ENCODE data around the gene RPS6KA5.
"Not testable (repeated sequence)": the region's sequence is repeated elsewhere in the genome, so short reads cannot be mapped to it uniquely, and the experiment has no call there.

The RPS6KA5 gene

DNA sequence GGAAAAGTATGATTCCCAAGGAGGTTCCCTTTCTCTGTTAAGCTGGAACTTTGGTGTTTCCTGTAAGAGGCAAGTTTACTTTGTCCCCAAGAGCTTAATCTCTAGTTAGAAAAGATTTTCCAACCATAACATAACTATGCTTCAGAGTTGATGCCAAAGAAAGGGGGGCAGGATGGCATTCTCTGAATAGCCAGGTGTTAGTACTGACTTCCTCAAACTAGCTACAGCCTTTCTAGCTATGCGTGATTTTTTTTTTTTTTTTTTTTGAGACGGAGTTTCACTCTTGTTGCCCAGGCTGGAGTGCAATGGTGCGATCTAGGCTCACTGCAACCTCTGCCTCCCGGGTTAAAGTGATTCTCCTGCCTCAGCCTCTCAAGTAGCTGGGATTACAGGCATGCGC lies 204.3 kb downstream of the RPS6KA5 start:
- DNase-seq = not testable (repeated sequence)

DNA sequence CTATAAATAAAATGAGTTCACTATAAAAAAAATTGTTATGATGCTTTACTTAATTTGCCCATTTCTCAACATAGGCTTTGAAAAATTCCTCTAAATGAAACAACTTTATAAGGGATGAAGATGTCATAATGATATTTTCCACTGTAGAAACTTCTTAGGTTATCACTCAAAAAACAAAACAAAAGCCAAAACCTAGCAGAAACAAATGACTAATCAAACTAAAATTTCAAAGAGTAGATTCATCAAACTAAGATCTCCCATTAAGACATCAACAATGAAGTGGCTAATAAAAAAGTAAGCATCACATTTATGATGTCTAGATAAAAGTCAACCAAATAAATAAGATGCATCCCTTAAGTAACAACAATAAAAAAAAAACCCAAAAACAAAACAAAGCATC lies 207.3 kb downstream of the RPS6KA5 start:
- DNase-seq = no peak

DNA sequence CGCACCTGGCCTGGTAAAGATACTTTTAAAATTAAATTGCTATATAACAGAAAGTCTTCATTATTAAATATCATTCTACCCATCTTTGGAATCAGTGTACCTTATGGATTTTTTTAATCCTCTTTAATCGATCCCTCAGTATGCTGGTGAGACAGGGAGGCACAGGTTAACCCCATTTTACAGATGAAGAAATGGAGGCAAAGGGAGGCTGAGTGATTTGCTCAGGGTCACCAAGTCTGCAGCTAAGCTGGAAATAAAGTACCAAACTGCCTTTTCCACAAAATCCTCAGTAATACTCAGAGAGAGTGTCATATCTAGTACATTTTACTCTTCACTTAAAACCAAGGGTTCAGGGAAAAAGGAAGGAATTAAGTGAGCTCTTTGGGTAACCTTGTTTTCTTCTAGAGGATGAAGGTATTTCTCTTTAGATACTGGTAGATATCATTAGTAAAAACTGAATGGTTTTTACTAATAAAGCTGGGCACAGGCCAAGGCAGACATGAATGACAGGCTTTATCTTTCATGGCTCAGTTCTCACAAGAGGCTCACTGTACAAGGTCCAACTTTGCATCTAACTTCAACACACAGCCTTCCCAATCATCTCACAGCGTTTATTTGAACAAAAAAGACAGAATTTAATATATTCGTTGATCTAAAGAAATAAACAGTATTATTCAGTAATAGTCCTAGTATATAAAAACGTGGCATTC lies 209.0 kb downstream of the RPS6KA5 start:
- no peak for DNase-seq

DNA sequence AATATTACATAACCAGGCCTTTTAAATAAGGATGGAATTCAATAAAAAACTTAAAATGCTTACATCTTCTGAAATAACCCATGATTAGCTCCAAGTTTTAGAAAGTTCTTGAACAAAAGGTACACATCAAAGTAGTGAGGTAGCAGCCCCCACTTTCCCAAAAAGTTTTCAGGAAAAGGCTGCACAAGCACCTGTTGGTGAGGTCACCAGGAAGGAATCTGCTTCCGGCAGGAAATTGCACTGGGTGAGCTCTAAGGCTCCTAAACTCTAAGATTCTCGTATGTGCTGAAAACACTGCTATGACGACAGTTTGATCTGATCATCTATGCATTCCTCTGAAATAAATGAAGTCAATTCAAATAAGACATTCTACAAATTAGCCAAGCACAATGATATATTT lies 210.0 kb downstream of the RPS6KA5 start:
- DNase-seq = no peak

DNA sequence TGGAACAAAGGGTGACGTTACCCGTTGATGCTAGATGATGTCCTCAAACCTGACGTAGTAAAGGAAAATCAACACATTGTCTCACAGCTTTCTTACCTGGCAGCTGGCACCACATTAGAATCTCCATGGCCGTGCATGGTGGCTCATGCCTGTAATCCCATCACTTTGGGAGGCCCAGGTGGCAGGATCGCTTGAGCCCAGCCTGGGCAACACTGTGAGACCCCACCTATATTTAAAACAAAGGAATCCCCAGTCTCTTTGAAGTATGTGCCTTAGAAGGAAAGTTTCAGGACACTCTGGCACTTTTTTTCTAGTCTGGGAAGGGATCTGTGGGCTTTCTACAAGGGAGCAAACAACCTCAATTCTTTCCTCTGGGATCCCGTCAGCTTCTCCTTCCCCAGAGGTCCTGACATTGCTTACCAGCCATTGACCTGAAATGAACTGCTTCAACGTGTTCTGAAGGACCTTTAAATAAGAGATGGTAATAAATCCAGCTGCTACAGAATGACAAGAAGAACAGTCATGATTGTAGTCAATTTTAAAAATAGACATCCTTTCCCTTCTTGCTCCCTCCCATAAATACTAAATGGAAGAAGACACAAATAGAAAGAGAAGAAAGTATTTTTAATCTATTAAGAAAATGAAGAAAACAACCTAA lies 210.5 kb downstream of the RPS6KA5 start:
- no peak for DNase-seq

DNA sequence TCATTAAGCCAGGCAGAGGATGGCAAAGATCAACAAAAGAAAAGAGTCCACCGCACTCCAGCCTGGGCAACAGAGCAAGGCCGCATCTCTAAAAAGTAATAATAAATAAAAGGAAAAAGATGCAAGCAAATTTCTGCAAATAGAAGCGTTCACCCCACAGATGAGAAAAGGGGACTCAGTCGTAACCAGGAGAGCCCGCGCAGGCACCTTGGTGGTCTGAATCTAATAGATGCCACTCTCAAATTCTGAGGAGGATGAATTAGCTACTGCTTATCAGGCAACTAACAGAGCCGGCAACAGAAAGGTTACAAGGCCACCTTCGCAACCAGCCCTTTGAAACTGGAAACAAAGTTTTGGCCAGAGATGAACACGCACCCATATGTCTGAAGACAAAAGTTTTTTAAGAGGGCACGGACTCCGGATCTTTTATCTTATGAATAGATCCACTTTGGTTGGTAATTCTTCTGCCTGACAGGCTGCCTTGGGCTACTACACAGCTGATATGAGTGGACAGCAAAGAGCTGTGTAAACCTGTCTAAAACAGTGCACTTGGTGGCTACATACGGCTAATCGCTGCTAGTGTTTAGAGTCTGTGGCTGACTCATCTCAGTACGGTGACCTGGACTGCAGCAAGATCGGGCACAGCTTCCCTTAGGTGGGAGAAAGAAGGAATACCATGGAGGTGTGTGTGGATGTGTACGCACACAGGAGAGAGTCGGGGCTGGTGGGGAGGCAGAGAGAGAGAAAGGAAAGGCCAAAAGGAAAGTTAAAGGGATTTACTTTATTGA lies 211.3 kb downstream of the RPS6KA5 start:
- DNase-seq = no peak

DNA sequence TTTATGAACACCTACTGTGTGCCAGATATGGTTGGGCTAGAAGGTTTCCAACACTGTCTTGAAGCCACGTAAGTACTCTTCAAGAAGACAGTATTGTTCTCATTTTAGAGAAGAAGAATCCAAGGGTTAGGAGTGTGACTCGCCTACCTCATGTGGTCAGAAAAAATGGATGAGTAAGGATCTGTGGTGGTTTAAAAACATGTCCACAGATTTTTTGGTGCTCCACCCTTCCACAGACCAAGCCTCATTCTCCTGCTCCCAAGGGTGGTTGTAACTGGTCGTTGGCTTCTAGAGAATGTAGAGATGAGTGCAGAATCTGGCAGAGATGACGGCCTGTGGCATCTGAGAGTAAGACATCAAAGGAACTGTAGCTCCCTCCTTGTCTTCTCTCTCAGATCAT lies 213.9 kb downstream of the RPS6KA5 start:
- DNase-seq = no peak

DNA sequence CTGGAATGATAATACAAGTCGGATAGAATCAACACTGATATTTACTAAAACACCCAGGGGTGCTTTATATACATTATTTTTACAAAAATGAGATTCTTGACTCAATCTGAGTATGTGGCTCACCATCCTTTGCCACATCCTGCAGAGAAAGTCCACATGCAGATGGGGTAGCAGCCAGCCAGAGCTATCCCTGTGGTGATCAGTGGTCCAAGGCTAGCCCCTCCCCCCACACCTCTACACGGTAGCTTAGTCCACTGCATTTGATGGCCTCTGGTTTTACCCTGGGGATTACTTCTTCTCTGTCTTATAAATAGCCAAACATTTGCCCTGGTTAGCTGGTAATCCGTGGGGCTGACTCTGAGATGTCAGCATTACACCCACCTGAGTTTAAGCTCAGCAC lies 216.1 kb downstream of the RPS6KA5 start:
- no peak for DNase-seq

DNA sequence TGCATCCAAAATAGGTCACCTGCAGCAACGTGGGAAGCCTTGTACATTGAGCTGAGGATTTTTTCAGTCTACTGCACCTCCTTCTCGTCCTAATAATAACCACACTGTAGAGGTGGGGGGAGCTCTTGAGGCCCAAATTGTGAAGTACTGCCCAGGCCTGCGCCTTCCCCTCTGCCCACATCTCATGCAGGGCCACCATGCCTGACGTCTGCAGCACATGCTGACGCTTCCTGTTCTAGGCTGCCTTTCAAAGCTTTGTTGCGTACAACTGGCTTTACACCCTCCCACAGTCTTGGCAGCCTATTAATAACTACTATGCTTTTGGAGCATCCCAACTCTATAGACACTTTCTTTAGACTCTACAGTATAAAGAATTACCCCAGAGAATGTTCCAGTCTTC lies 217.7 kb downstream of the RPS6KA5 start:
- no peak for DNase-seq

DNA sequence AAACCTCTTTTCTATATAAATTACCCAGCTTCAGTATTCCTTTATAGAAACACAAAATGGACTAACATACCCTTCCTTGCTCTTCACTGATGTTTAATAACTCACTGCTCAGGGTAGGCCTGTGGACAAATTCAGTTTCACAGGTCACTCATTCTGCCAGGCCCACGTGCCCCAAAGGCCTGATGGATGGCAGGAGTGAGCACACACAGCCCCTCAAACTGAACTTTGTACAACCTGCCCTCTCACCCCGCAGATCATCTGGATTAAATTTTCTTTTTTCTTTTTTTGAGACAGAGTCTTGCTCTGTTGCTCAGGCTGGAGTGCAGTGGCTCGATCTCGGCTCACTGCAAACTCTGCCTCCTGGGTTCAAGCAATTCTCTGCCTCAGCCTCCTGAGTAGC lies 219.8 kb downstream of the RPS6KA5 start:
- DNase-seq = not testable (repeated sequence)

DNA sequence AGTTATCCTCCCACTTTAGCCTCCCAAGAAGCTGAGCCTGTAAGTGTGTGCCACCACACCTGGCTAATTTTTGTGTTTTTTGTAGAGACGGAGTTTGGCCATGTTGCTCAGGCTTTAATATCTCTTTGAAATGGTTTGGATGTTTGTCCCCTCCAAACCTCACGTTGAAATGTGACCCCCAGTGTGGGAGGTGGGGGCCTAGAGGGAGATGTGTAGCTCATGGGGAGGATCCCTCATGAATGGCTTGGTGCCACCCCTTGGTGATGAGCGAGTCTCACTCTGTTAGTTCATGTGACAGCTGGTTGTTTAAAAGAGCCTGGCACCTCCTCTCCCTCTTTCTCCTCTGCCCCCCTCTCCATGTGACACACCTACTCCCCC lies 220.6 kb downstream of the RPS6KA5 start:
- DNase-seq = no peak

DNA sequence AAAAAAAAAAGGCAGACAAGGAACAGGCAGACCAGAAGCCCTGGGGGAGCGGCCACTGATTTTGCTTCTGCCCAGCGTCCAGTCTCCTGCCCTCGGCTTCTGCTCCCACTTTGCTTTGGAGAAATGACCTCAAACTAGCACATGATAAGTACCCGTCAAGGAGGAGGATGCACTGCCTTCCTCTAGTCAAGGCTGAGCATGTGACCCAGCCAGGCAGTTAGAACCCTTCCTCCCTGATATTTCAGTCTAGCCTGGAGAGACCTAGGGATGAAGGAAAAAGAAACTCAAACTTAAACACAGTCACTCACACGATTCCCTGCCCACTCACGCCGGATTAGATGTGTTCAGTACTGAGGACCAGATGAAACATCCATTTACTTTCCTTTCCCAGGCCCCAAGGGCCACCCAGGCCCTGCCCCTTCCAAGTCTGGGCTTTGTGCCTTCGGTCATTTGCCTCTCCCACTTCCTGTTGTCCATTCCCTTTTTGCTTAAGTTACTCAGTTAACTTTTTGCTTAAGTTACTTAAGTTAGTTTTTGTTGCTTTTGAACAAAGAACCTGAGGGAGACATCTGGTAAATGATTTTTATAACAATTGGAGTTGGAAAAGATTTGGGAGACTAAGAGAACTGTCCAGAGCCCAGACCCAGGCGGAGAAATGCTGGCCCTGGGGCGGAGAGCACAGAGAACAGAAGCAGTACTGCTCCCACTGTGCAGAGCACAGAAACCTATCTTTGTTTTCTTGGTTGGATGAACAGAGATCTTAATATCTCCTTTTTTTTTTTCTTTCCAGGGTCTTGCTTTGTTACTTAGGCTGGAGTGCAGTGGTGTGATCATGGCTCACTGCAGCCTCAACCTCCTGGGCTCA lies 221.2 kb downstream of the RPS6KA5 start:
- no peak for DNase-seq

DNA sequence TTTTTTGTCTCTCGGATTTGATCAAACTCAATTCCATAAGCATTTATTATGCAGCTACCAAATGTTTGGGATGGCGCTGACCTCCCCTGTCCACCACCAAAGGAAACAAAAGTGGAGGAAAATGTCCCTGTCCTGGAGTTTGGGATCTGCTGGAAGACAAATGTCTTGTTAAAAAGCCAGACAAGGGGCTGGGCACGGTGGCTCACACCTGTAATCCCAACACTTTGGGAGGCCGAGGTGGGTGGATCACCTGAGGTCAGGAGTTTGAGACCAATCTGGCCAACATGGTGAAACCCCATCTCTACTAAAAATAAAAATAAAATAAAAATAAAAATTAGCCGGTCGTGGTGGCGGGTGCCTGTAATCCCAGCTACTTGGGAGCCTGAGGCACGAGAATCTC lies 221.9 kb downstream of the RPS6KA5 start:
- not testable (repeated sequence) for DNase-seq

DNA sequence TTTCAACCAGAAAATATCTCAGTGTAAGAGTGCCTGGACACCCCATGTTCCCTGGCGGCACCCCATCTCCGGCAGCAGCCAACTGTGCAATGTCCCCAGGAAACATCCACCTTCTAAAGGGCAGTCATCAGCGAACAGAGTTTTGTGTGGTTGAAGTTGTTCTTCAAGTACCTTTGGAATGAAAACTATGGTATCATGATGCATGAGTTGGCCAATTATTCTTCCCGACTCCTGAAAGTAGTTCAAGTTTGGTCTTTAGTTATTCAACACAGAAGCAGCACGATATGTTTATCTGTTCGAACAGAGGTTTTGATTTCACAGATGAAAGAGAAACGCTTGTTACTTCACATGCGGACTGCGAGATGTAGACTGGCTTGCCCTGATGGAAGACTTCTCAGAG lies 223.1 kb downstream of the RPS6KA5 start:
- no peak for DNase-seq

DNA sequence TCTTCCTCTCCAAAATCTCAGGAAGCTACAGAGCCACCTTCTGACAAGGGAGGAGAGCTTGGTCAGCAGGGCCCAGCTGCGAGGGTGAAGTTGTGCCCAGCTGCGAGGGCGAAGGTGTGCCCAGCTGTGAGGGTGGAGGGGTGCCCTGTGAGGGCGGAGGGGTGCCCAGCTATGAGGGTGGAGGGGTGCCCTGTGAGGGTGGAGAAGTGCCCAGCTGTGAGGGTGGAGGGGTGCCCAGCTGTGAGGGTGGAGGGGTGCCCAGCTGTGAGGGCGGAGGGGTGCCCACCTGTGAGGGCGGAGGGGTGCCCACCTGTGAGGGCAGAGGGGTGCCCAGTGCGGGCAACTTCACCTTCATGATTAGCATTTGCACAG lies 223.8 kb downstream of the RPS6KA5 start:
- DNase-seq = no peak

DNA sequence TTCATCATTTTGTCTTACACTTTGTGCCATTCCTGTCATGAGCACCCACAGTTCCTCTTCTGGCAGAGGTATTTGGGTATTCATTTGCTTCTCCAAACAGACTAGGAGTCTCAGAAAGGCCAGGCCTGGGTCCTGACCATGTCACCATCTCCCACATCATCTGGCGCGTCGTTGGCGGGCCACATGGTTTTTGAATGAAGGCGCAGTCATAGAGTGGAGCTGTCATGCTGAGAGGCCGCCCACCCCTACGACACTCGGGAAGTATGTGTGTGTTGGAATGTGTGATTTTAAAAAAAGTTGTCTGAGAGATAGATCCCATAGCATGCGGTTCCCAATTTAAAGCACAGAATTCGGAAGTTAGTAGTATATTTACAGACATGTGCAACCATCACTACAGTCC lies 228.6 kb downstream of the RPS6KA5 start:
- DNase-seq = no peak

DNA sequence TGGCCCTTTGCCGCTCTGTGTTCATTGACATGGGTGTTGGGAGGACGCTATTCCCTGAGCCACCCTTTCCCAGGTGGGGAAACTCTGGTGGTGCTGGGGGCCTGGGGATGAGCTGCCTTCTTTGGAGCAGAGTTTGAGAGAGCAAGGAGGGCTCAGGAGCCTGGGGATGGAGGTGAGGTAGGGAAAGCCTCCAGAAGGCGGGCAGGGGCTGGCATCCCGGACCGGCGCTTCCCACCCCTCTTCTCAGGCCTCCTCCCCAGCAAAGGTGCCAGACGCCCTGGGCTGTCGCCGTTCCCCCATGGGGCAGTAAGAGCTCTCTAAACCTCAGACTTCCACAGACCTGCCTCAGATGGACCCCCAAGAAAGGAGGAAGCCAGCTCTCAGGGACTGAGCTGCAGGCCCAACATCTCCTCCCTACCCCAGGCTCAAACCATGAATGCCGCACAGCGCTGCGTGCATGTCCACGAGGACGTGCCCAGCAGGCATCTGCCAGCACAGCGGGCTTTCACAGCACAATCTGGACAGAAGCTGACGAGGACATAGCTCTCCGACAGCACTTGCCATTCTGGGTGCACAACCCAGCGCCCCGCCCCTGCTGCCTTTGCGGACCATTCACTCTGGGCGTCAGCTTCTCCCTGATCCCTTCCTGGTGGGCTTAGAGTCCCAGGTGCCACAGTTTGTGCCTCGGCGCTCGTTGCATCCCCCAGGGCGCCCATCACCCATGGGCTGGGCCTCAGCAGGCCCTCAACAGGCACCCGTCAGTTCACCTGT lies 229.3 kb downstream of the RPS6KA5 start:
- no peak for DNase-seq

DNA sequence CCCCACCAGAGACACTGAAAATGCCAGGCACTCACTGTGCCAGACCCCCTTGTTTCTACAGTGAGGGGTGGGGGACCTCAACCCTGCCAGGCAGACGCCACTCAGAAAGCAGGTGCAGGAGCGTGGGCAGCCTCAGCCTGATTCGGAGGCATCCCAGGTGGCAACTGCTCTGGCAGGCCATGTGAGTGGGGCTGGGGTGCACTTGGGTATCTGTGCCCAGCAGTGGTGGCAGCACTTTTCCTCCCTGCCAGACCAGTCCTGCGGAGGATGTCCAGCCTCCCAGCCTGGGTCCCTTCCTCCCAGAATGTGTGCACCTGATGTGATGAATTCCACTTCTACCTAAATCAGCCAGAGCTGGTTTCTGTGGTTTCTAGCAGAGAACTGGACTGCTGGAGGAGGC lies 230.8 kb downstream of the RPS6KA5 start:
- DNase-seq = no peak

DNA sequence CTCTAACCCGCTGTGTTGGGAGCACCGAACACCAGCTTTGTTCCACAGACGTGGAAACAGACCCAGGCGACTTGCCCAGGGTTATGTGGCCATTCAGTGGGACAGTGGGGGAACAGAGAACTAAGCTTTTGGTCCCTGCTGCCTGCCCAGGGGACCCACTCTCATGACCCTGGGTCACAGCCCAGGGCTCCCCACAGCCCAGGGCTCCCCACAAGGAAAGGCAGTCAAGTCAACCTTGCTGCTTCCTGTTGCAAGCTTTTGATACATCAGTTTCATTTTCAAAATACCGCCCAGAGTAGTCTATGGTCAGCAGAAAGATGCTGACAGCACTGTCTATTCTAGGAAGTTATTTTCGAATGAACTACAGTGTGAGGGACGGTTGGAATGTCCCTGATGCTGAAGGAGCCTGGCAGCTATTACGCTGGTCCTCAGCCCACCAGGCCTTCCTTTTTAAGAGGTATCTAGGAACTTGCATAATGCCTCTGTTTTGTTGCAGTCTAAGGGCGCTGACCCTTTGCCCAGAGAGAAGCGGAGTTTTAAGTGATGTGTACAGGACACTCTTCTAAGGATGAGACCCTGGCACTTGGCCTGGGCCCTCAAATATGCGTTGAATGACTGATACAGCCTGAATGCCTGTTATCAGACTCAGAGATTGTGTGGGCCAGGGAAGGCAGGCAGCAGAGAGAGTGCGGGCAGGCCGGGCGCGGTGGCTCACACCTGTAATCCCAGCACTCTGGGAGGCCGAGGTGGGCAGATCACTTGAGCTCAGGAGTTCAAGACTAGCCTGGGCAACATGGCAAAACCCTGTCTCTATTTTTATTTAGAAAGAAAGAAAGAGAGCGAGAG lies 231.6 kb downstream of the RPS6KA5 start:
- DNase-seq = peak; percentile 44

DNA sequence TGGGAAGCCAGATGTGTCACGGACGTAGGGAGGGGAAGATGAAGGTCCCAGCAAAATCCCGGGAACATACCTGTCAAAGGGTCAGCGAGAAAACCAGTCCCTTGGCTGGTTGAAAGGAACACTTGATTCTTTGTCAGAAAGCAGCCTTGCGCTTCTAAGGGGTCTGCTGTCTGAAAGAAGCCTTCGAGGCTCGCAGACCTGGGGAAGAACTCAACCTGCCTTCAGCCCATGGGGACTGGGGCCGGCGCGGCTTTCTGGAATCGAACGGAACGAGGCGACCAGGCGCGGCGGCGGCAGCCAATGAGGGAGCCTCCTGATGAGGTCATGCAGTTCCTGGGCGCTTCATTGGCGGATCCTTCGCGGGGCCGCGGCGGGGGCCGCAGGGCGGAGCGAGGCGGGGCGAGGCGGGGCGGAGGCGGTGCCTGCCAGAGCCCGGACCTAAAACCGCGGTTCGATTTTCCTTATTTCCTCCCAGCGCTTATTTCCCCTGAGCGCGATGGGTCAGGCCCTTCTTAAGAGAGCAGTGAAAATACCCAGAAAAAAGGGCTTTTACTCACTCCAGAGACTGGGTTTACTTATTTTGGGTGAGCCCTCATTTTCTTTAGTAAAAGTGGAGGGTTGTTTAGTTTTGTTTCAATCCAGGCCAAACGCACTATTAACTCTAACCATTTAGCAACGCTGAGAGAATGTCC lies 232.4 kb downstream of the RPS6KA5 start:
- peak; percentile 86 for DNase-seq

DNA sequence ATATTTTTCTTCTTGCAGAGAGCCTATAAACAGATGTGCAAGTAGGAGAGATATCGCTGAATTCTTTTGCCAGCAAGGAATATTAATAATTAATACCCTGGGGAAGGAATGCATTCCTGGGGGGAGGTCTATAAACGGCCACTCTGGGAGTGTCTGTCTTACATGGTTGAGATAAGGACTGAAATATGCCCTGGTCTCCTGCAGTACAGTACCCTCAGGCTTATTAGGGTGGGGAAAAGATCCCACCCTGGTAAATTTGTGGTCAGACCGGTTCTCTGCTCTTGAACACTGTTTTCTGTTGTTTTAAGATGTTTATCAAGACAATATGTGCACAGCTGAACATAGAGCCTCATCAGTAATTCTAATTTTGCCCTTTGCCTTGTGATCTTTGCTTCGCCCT lies 236.9 kb downstream of the RPS6KA5 start:
- not testable (repeated sequence) for DNase-seq
